Uterus (tissue), 4 donors: ENCODE measurements around the gene TOPBP1. TPM values are rescaled to one million over a fixed set of nuclear protein-coding genes. Genes with fewer than 3 reads are reported as not detected.

Experiments
- DNase-seq, 2 donors: peaks; one replicate each; pipeline ENCODE4 v3.0.0-alpha.2; 2019 to 2020
- H3K27ac ChIP-seq, 2 donors: fragments of 200-600 bp; sonication (generic); 1 replicate in 1 of 2; 2 replicates in 1 of 2; pipeline ENCODE4 v1.5.1; 2016 to 2018
- H3K27me3 ChIP-seq, 2 donors: fragments of 200-600 bp; sonication (generic); one replicate each; pipeline ENCODE4 v1.5.1; 2018 to 2019; ENCODE audit warnings: control low read depth in 1 of 2
- H3K36me3 ChIP-seq, 2 donors: fragments of 200-600 bp; sonication (generic); one replicate each; pipeline ENCODE4 v1.5.1; 2019; ENCODE audit warnings: control low read depth in 1 of 2
- H3K4me1 ChIP-seq, 2 donors: fragments of 200-600 bp; sonication (generic); one replicate each; pipeline ENCODE4 v1.5.1; 2018 to 2019; ENCODE audit warnings: control low read depth in 1 of 2
- H3K4me3 ChIP-seq, 2 donors: fragments of 200-600 bp; sonication (generic); 1 replicate in 1 of 2; 2 replicates in 1 of 2; pipeline ENCODE4 v1.5.1; 2018 to 2019; ENCODE audit warnings: mild to moderate bottlenecking in 1 of 2
- H3K9me3 ChIP-seq, 2 donors: fragments of 200-600 bp; sonication (generic); one replicate each; pipeline ENCODE4 v1.5.1; 2019; ENCODE audit warnings: control low read depth in 1 of 2
- CTCF ChIP-seq, 4 experiments: fragments of 200-600 bp in 2 of 4; fragments of 450-650 bp in 2 of 4; sonication (generic) in 2 of 4; IDR thresholded peaks; one replicate each; pipeline ENCODE4 v1.5.1; 2016 to 2019; ENCODE audit warnings: antibody characterized with exemption in 4 of 4, mild to moderate bottlenecking in 2 of 4, moderate library complexity in 1 of 4
- POLR2A ChIP-seq, 2 donors: fragments of 450-650 bp; IDR thresholded peaks; one replicate each; pipeline ENCODE4 v1.6.1; 2016; ENCODE audit warnings: antibody characterized with exemption in 2 of 2, mild to moderate bottlenecking in 1 of 2, moderate library complexity in 1 of 2
- intact Hi-C: fragments of 100-400 bp; cut with DNase I; formaldehyde crosslinking; loops from one replicate; pipeline ENCODE4 v1.15.1; 2023; ENCODE audit warnings: low total_unique reads
- total RNA-seq, 4 donors: library from RNA; depleted of rRNA in 3 of 4; stranded (reverse); fragments of >200 nt in 3 of 4; gene quantifications; one replicate each; pipeline versions ENCODE4 v1.1.0 to v1.2.4, GENCODE V29; 2014 to 2023
- donor health status: DM: yes; HTN: yes; CAD: no.

The TOPBP1 gene
- total RNA-seq, 4 donors from 2014 or later: 12.3 to 51.6 (median 20.5) TPM

DNA sequence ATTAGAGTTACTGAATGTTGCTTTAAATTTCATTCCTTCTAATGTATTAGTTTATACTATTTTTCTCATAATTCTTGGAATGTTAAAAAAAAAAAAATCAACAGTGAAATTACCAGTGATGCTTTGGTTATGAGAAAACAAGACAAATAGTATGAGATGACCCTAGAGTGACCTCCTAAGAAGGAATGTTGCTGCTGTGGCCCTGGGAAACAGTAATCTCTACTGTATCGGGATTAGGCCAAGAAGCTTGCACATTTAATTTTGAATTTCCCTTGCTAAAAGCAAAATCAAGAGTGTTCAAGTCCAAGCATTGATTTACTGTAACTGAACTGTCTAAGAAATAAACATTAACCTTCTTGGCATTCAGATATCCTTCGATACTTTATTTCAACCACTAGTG, 18.1 kb downstream of the TOPBP1 start:
- Histone ChIP-seq H3K27ac (no peak overlapping the region), H3K4me1 (no peaks in the 10 kb centered on the region), H3K4me3 (no peak overlapping the region), H3K9me3 (no peaks in the 10 kb centered on the region), H3K36me3 (peaks cover 0 to 2% of the 10 kb centered on the region in 2 donors), H3K27me3 (no peaks in the 10 kb centered on the region)
- TF ChIP-seq CTCF (IDR thresholded peaks at IDR 0.05) (no peak), POLR2A (IDR thresholded peaks at IDR 0.05) (no peak)
- DNase-seq: no peak
- intact Hi-C loops: no loop called here

- peaks cover 0 to 2% of the 10 kb centered on the region in 2 donors for H3K36me3 ChIP-seq
- TF ChIP-seq POLR2A (IDR thresholded peaks at IDR 0.05) (no peak), CTCF (IDR thresholded peaks at IDR 0.05) (no peak)
- H3K4me1 ChIP-seq: no peaks in the 10 kb centered on the region
- intact Hi-C loops: no loop called here
- H3K9me3 ChIP-seq: no peaks in the 10 kb centered on the region
- H3K27ac ChIP-seq: no peak overlapping the region
- no peaks in the 10 kb centered on the region for H3K27me3 ChIP-seq
- no peak overlapping the region for H3K4me3 ChIP-seq
- no peak for DNase-seq
Observed at GRCh38 chr3:133641254-133641653, 20.5 kb downstream of the TOPBP1 start.

DNA sequence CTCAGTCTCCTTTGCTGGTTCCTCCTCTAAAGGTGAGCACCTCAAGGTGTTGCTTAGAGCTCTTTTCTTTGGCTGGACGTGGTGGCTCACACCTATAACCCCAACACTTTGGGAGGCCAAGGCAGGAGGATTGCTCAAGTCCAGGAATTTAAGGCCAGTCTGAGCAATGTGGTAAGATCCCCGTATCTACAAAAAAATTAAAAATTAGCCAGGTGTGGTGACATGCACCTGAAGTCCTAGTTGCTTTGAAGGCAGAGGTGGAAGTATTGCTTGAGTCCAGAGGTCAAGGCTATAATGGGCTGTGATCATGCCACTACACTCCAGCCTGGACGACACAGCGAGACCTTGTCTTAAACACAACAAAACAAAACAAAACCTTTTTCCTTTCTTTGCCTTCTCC, 28.3 kb downstream of the TOPBP1 start:
- H3K4me1 ChIP-seq: no peaks in the 10 kb centered on the region
- H3K4me3 ChIP-seq: no peak overlapping the region
- intact Hi-C loops: no loop called here
- H3K27ac ChIP-seq: no peak overlapping the region
- no peaks in the 10 kb centered on the region for H3K9me3 ChIP-seq
- TF ChIP-seq CTCF (IDR thresholded peaks at IDR 0.05) (no peak), POLR2A (IDR thresholded peaks at IDR 0.05) (no peak)
- H3K27me3 ChIP-seq: no peaks in the 10 kb centered on the region
- H3K36me3 ChIP-seq: no peaks in the 10 kb centered on the region
- DNase-seq: no peak

DNA sequence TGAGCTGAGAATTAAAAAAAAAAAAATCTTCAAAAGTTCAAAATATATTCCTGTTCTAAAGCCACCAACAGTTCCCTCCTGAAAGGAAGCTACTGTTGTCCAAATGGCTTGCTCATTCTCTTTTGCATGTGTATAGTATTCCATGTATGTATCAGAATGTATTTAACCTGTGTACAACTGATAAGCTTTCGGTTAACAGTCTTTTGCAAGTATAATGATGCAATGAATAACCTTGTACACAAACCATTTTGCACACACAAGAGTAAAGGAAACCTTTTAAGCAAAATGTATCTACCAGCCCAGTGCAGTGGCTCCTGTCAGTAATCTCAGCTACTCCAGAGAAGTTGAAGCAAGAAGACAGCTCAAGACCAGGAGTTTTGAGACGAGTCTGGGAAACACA, 32.6 kb downstream of the TOPBP1 start:
- no peak for DNase-seq
- H3K27me3 ChIP-seq: no peaks in the 10 kb centered on the region
- H3K4me3 ChIP-seq: no peak overlapping the region
- TF ChIP-seq POLR2A (IDR thresholded peaks at IDR 0.05) (no peak), CTCF (IDR thresholded peaks at IDR 0.05) (no peak)
- H3K27ac ChIP-seq: no peak overlapping the region
- no peaks in the 10 kb centered on the region for H3K4me1 ChIP-seq
- H3K9me3 ChIP-seq: no peaks in the 10 kb centered on the region
- no peaks in the 10 kb centered on the region for H3K36me3 ChIP-seq
- intact Hi-C loops: no loop called here

GRCh38 chr3:133627789-133628188, 34.0 kb downstream of the TOPBP1 start:
- H3K9me3 ChIP-seq: no peaks in the 10 kb centered on the region
- intact Hi-C loops: no loop called here
- H3K4me1 ChIP-seq: no peaks in the 10 kb centered on the region
- no peak overlapping the region for H3K27ac ChIP-seq
- TF ChIP-seq POLR2A (IDR thresholded peaks at IDR 0.05): no peak
- no peak for TF ChIP-seq CTCF (IDR thresholded peaks at IDR 0.05)
- H3K36me3 ChIP-seq: no peaks in the 10 kb centered on the region
- no peak overlapping the region for H3K4me3 ChIP-seq
- DNase-seq: no peak
- no peaks in the 10 kb centered on the region for H3K27me3 ChIP-seq
